Stimulated activated CD4-positive, alpha-beta T cell treated with anti-CD3 and anti-CD28 coated beads, TNF-alpha, amount 100 ng/mL, for 48 hours (primary cell): Measurements from ENCODE around the gene TEN1.

Experiments used
- DNase-seq, 3 donors: peaks; one replicate each; pipeline ENCODE4 v3.0.0-alpha.2; 2020; ENCODE audit warnings: low read depth in 3 of 3

TEN1 gene

DNA sequence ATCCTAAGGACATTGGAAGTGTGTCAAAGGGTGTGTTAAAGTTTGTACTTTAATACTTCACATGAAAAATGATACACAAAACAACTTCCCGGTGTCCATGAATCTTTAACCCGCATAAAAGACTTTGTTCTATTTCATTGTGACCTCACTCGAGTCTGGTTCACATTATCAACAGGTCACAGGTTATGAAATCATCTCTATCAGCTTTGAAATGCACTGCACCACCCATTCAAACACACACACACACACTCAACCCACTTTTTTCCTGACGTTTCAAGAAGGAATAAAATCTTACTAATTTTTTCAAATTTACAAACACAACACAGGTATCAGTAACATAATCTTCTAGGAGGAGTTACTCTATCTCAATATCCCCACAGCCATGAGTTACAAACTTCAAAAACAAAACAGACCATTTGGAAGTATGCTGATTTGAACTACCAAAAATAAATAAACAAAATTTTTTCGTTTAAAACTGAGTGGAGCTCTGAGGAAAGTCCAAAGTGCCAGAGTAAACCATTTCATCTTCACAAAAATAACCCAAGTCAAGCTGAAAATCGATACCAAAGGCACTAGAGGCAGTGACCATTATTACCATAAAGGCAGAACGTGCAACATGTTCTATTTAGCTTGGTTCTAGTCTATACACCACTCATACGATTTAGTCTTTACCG lies 2.7 kb upstream of the TEN1 start:
- no peak for DNase-seq

DNA sequence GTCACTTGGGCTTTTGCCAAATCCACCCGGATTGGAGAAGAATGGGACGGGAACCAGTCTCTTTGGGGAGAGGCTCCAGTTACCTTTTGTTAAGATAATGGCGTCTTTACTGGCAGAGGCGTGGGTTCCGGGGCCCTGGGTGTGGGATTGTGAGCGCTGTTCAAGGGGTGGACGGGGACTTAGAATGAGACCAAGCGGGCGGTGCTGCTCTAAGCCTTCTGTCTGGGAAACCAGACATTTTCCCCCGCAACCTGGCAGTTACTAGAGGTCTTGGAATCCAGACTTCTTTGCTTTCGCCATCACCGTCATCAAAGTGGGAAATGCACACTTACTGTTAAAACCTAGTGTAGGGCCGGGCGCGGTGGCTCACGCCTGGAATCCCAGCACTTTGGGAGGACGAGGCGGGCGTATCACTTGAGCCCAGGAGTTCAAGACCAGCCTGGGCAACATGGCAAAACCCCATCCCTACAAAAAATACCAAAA lies 706 bp downstream of the TEN1 start:
- no peak for DNase-seq

DNA sequence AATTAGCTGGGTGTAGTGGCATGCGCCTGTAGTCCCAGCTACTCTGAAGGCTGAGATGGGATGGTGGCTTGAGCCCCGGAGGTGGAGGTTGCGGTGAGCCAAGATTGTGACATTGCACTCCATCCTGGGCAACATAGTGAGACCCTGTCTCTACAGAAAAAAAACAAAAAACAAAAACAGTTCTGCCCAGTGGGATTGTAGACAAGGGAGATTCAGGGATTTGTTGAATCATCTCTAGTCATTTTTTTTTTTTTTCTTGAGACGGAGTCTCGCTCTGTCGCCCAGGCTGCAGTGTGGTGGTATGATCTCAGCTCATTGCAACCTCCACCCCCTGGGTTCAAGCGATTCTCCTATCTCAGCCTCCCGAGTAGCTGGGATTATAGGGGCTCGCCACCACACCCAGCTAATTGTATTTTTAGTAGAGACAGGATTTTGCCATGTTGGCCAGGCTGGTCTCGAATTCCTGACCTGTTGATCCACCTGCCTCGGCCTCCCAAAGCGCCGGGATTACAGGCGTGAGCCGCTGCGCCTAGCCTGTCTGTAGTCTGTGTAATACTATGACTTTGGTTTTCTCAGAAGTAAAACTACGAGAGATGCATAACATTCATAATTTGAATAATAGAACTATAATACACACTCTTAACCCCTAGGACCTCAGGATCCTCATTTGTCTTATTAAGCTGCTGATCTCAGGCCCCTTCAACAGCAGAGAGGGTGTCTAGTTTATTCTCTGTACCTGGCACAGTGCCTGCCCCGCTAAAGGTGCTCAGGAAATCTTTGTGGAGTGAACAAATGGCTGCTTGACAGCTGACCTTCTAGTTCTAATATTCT lies 1.4 kb downstream of the TEN1 start:
- no peak for DNase-seq

DNA sequence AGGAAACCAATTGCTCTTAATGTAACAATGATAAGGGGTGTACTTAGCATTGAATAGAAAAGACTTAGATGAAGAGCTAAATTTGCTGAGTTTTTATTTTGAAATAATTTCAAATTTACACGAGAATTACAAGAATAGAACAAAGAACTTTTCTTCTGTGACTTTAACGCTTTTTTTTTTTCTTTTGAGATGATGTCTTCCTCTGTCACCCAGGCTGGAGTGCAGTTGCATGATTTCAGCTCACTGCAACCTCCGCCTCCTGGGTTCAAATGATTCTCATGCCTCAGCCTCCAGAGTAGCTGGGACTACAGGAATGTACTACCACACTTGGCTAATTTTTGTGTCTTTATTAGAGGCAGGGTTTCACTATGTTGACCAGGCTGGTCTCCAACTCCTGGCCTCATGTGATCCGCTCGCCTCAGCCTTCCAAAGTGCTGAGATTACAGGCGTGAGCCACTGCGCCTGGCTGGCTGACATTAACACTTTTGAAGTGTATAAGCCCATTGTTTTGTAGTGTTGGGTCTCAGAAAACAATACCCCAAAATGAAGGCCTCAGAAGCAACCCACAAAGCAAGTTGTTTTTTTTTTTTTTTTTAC lies 2.1 kb downstream of the TEN1 start:
- no peak for DNase-seq

DNA sequence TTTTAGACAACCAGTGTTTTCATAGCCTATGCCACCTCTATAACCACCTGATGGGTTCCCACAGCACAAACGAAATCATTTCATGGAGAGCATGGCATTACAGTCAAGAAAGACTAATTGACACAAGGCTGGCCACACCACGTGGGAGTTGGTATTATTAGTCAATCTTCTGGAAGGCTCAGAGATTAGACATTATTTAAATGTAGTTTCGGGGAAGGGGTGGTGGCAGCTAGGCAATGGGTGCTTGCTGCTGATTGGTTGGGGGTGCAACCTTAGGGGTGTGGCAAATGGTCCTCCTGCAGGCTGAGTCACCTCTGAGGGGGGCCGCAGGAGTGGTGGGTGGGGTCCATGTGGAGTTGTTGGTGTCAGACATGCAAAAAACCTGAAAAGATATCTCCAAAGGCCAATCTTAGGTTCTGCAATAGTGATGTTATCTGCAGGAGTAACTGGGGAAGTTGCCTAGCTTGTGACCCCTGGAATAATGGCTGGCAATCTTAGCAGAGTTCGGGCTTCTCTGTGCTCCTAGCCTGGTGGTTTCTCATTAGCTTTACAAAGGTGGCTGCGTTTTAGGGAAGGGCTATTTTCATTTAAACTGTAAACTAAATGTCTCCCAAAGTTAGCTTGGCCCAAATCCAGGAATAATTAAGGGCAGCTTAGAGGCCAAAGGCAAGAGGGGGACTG lies 4.6 kb downstream of the TEN1 start:
- DNase-seq = no peak

DNA sequence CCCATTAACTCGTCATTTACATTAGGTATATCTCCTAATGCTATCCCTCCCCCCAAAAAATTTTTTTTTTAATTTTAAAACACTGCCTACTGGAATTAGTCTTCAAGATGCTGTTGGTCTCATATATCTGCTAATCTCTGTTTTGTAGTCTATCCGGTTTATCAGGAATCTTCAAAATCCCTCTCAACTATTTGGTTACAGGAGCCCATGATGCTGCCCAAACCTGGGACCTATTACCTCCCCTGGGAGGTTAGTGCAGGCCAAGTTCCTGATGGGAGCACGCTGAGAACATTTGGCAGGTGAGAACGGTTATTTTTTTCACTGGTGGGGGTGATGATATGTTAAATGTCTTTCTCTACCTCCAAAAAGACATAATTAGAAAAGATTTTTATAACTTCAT lies 6.9 kb downstream of the TEN1 start:
- no peak for DNase-seq

DNA sequence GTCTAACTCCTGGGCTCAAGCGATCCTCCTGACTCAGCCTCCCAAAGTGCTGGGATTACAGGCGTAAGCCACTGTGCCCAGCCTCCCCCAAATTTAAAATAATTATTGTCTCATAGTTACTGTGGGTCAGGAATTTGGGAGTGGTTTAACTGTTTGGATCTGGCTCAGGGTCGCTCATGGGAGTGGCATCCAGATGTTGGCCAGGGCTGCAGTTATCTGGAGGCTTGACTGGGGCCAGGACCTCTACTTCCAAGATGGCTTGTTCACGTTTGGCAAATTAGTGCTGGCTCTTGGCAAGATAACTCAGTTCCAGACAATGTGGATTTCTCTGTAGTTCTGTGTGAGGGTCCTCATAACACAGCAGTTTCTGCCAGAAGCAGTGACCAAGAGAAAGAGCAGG lies 8.0 kb downstream of the TEN1 start:
- no peak for DNase-seq

DNA sequence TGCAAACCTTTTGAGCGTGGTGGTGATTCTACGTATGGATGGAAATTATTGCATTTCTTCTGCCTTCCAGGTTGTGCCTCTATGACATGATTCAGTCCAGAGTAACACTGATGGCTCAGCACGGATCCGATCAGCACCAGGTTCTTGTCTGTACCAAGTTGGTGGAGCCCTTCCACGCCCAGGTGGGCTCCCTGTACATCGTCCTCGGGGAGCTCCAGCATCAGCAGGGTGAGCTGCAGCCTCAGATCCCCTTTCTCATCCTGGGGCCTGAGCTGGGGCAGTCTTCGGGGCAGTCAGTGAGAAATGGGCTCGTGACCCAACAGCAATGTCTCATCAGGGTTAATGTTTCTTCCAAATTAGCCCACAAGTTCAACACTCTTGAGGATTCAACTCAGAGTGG lies 12.4 kb downstream of the TEN1 start:
- DNase-seq = no peak

DNA sequence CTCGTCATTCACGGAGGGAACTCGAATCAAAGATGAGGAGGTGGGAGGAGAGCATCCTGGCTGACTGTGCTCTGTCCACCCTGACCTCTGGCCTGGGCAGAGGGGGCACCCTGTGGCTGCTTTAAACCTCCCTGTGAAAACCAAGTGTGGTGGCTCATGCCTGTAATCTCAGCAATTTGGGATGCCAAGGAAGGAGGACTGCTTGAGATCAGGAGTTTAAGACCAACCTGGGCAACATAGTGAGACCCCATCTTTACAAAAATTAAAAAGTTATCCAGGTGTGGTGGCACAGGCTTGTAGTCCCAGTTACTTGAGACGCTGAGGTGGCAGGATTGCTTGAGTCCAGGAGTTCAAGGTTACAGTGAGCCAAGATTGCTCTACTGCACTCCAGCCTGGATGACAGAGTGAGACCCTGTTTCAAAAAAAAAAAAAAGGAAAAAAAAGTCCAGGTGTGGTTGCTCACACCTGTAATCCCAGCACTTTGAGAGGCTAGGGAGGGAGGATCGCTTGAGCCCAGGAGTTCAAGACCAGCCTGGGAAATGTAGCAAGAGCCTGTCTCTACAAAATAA lies 15.8 kb downstream of the TEN1 start:
- no peak for DNase-seq

DNA sequence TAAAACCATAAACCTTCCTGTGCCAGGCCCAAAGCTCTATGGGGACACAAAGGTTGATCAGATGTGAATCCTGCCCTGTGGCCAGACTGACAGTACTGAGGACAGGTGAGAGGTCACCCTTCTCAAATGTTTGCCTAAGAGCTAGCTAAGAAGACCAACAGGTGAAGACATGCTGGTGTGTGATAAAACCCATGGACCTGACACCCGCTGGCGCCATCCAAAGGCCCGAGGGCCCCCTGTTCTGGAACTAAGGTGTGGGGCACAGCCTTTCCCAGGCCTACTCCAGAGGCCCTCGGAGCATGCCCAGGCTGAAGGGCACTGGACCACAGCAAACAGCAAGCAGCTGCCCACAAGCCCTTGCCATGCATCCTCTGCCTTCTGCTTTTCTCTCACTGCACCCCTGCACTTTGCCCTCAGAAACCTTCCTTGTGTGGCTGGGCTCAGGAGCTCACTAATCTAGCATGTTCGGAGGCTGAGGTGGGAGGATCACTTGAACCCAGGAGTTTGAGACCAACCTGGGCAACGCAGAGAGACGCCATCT lies 16.4 kb downstream of the TEN1 start:
- no peak for DNase-seq

DNA sequence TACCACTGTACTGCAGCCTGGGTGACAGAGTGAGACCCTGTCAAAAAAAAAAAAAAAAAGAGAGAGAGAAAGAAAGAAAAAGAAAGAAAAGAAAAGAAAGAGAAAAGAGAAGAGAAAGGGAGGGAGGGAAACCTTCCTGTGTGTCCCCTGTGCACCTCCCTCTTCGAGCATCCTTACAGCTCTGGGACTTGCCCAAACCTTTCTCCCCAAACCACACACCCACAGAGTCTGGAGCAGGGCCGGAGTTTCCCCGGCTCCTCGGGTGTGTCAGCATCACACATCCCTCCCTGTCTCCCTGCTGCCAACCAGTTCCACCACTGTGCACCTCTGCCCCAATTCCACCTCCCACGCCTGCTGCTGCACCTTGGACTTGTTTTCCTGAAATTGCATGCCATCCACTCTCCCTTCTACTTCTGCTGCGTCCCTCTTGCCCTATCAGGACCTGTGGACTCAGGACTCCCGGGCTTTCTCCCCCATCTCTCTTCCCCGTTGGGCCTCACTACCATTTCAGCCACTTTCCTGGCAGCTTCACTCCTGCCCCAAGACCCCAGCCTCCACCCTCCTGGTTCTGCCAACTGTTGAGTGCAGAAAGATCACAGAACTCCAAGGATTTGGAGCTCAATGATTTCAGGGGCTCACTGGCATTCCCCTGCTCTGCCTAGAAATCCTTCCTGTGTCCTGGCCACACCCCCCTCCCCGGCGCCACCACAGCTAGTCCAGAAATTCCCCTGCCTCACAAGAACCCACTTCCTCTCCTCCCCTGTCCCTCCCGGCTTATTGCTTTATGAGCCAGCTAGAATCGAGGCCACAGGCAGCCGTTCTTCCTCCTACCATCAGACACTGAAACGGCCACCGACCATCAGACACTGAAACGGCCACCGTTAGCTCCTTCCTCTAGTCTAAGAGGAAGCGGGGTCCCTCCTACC lies 17.9 kb downstream of the TEN1 start:
- peak in 2 of 3 donors; percentile 13 to 20 for DNase-seq

DNA sequence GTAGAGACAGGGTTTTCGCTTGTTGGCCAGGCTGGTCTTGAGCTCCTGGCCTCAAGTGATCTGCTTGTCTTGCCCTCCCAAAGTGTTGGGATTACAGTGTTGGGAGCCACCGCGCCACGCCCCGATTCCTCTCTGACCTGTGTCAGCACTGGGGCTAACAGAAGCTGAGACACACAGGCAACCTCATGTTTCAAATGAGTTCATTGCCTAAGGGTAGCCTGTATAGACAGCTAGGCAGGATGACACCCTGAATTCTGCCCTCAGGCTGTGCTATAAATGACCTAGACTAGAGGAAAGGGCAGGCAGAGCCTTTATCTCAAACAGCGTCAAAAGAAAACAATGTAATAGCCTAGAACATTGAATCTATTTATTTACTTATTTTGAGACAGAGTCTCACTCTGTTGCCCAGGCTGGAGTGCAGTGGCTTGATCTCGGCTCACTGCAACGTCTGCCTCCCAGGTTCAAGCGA lies 19.3 kb downstream of the TEN1 start:
- no peak for DNase-seq

DNA sequence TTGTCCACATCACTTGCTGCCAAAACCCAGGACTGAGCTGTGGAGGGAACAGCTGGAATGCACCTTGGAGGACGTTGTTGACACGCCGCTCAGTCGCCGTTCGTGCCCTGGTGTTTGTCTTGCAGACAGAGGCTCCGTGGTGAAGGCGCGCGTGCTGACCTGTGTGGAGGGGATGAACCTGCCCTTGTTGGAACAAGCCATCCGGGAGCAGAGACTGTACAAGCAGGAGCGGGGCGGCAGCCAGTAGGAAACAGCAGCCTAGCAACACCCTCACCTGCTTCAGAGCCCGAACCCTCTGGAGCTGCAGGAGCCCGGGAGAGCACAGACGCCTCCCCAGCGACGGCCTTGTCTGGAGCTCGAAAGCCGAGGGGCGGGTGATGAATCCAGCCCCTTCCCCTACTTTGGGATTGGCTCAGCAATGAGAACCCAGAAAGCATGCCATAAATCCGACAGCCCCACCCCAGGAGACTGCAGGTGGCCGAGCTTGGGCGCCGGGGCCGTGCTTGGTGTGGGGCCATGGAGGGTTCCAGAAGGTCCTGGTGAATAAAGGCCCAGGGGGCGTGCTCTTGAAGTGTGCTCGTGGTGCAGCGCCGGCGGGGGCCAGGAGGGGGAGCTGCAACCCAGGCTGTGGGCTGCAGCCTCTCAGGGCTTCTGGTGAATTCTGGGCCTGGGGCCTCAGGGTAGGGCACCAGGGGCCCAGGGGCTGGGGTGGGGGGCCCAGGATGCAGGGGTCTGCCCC lies 21.1 kb downstream of the TEN1 start:
- peak; percentile 39 to 66 (median 55) for DNase-seq

DNA sequence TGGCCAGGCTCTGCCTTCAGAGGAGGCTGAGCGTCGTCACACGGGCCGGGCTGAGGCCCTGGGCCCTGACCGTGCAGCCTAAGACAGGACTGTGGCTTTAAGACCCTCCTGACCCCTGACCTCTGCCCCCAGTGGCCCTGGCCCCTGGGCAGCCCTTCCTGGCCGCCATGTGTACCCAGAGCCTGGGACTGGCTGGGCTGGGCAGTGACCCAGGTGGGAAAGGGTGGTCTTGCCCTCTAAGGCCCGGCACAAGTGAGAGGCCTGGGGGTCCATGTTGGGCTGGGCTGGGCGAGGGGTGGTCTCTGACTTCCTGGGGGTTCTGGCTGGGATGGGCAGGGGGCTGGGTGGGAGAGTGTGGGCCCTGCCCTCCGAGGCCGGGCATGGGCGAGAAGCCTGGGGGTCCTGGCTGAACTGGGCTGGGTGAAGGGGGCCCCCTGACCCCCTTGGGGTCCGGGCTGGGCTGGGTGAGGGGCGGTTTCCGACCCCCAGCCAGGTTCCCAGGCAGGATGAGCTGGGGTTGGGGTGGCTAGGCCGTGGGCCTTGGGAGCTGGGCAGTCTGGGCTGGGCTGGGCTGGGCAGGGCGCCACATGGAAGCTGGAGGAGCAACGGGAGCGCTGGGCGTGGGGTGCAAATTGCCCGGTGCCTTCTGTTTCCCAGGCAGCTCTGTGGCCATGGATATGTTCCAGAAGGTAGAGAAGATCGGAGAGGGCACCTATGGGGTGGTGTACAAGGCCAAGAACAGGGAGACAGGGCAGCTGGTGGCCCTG lies 21.9 kb downstream of the TEN1 start, which contains the start of gene CDK3:
Gene CDK3 (plus strand): TSS at position 101 of the 767 bp plus-strand sequence. CDS start 571 bp downstream, at position 672.
- no peak for DNase-seq

DNA sequence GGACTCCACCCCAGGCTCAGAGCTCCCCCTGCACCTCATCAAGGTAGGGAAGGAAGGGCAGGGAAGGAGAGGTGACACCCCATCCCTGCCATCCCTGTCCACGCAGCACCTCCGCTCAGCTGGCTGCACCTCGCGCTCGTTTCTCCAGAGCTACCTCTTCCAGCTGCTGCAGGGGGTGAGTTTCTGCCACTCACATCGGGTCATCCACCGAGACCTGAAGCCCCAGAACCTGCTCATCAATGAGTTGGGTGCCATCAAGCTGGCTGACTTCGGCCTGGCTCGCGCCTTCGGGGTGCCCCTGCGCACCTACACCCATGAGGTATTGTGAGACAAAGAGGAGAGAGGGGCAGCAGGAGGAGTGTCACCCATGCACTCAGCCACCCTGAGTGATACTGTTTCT lies 23.1 kb downstream of the TEN1 start:
- no peak for DNase-seq

DNA sequence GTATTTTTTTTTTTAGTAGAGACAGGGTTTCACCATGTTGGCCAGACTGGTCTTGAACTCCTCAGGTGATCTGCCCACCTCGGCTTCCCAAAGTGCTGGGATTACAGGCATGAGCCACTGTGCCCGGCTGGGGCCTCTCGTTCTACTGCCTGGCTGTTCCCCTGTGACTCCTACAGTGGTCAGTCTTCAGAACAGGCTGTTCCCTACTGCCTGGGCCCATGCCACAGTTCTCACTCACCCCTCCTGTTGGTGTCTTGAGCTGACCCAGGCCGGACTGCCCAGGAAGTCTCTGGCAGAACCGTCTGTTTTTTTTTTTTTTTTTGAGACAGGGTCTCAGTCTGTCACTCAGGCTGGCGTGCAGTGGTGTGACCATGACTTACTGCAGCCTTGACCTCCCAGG lies 24.9 kb downstream of the TEN1 start:
- no peak for DNase-seq

DNA sequence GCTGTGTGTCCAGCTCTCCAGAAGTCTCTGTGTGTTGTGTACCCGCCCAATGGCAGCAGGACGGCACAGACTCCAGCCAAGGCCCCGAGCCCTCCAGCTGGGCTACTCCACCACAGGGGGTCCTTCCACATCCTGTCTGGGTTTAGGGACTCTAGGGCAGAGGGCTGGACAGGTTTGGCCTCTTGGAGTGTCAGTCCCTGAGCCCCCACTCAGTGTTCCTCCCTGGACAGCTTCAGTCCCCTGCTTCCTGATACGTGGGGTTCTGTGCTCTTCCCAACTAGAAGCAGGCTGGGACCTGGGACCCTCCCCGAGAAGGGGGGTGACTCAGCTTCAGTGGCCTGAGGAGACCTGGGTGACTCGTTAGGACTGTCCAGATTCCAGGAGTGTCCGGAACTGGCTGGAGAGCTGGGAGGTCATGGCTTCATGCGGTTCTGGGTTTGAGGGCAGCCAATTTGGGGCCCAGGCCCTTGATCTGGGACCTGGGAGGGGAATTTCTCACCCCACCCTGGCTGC lies 25.8 kb downstream of the TEN1 start:
- no peak for DNase-seq
